ENCODE results near the gene SMG6. TPM values are rescaled to one million over a fixed set of nuclear protein-coding genes. Genes with fewer than 3 reads are reported as not detected.
A peak's percentile ranks its signal among the peaks of the same experiment; 100 is the strongest.

The SMG6 gene
- total and polyA plus RNA-seq, 2 donors (not counting 3 experiments of a cell fraction or from before 2014, with no cell fraction given) = 40.1 to 42.2 TPM

- H3K9me1 ChIP-seq (replicated peaks; ENCODE audit: control insufficient read depth, extremely low read depth, insufficient read depth, low read length) = no peaks in the 10 kb centered on the region
- peaks cover 0 to 6% of the 10 kb centered on the region in 2 experiments for H3K36me3 ChIP-seq (ENCODE audit: control insufficient read depth in 2 of 2, extremely low read depth in 1 of 2, insufficient read depth in 2 of 2, low read length in 2 of 2)
- H3K27me3 ChIP-seq (ENCODE audit: control insufficient read depth in 2 of 2, insufficient read depth in 2 of 2, low read length in 2 of 2) = no peaks in the 10 kb centered on the region
- no TSS peak for BruUV-seq (replicated peaks)
- TF ChIP-seq JUN (IDR thresholded peaks at IDR 0.05; ENCODE audit: borderline replicate concordance, insufficient read depth, insufficient read length, low read depth) = no peak
- no peak for TF ChIP-seq GATA2 (IDR thresholded peaks at IDR 0.05; ENCODE audit: insufficient read depth, insufficient read length, low read depth, low read length)
- TF ChIP-seq MAX (IDR thresholded peaks at IDR 0.05; ENCODE audit: insufficient read depth, insufficient read length) = no peak
- no peak for TF ChIP-seq POLR2AphosphoS5 (IDR thresholded peaks at IDR 0.05; ENCODE audit: insufficient read depth, low read depth, low read length)
- no peak for TF ChIP-seq MYC (IDR thresholded peaks at IDR 0.05; ENCODE audit: low read depth, low read length)
- no peak for TF ChIP-seq FOS (IDR thresholded peaks at IDR 0.05; ENCODE audit: borderline replicate concordance, insufficient read depth, low read length)
- no peak for TF ChIP-seq EZH2 (IDR thresholded peaks at IDR 0.05; ENCODE audit: borderline replicate concordance, low read depth, low read length, severe bottlenecking)
- no peak for TF ChIP-seq CTCF (IDR thresholded peaks at IDR 0.05; ENCODE audit: extremely low read depth in 1 of 2, insufficient read depth in 1 of 2, low read depth in 1 of 2, low read length in 2 of 2)
- no peak for TF ChIP-seq POLR2A (IDR thresholded peaks at IDR 0.05; ENCODE audit: low read depth, low read length)
- H2AFZ ChIP-seq (ENCODE audit: low read depth, low read length) = no peak overlapping the region
- no peaks in the 10 kb centered on the region for H4K20me1 ChIP-seq (replicated peaks; ENCODE audit: control insufficient read depth, extremely low read depth, insufficient read depth, low read length)
- H3K4me2 ChIP-seq (ENCODE audit: insufficient read depth, low read length) = no peak overlapping the region
- peaks cover 71% of the 10 kb centered on the region for H3K4me1 ChIP-seq (ENCODE audit: control insufficient read depth, extremely low read depth, insufficient read depth, low read length)
- H3K9ac ChIP-seq (replicated peaks; ENCODE audit: extremely low read depth, insufficient read depth, low read length) = peak overlapping the region; percentile 40
- FAIRE-seq (peak; percentile 75), DNase-seq (ENCODE audit: low read depth, low spot score) (peak; percentile 84)
- CTCF ChIA-PET = interaction anchor here (0.9 to 17.2 kb wide), 10 partner anchors 9 to 177 kb away, joined by 3 to 455 read pairs (median 4); partner anchors contain the start of gene HIC1
- POLR2A ChIA-PET = interaction anchor here (1.1 to 1.8 kb wide), 3 partner anchors 9 to 177 kb away, joined by 3 to 4 read pairs (median 4); no protein-coding TSS in a partner anchor
- dilution Hi-C loops (cut with MboI; ENCODE audit: extremely low pct_ligation_motif_present, low sequenced_read_pairs) = no loop called here
- intact Hi-C loops (cut with micrococcal nuclease) = loop anchor here (1.0 kb wide), 2 partner anchors 105 to 125 kb away; no protein-coding TSS in a partner anchor
- no peak overlapping the region for H3K4me3 ChIP-seq (replicated peaks in 1 of 3; ENCODE audit: insufficient read depth in 1 of 3, low read depth in 1 of 3, low read length in 3 of 3)
- peaks cover 8% of the 10 kb centered on the region for H3K79me2 ChIP-seq (ENCODE audit: control insufficient read depth, insufficient read depth, low read length)
- H3K9me3 ChIP-seq (replicated peaks; ENCODE audit: control insufficient read depth, insufficient read depth, low read length) = no peaks in the 10 kb centered on the region
- H3K27ac ChIP-seq (ENCODE audit: insufficient read depth, low read depth, low read length) = peak overlapping the region; percentile 78
Measured at GRCh38 chr17:2067608-2068024, 236.0 kb downstream of the SMG6 start.
